ENCODE data around the gene BAHD1. TPM values are rescaled to one million over a fixed set of nuclear protein-coding genes. Genes with fewer than 3 reads are reported as not detected.

BAHD1 gene
- total and polyA plus RNA-seq, 2 donors (not counting 1 experiment from before 2014, with no cell fraction given) = 3.3 to 5.6 TPM

DNA sequence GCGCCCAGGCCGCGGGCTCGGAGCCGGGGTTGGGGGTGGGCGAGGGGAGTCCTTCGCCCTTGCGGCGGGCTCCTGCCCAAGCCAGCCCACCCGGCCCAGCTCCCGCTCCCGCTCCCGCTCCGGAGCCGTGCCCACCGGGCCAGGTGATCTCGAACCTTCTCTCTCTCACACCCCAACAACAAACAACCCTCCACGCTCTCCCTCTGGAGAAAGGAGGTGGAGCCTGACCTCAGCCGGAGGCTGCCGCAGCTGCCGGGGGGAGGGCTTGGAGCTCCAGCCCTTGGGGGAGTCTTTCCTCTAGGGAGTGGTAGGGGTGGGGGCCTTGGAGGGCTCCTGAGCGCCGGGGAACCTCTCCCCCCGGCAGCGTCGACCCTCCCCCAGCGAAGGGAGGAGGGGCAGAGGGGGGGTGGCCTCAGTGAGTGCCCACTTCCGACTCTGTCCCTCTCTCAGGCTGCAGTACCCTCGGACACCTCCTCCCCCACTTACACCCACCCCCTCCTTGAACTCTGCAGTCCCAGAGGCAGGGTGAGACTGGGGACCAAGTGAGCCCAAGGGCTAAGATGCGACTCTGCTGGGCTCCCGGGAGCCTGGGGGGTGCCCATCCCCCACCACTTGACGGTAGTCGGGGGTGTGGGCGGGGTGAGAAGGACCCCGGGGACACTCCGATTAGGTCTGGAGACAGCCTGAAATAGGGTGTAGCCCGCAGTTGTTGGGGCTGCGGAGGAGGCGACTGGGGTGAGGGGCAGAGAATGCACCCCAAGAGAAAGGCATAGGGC lies 4.4 kb upstream of the BAHD1 start:
- Histone ChIP-seq H3K27me3 (ENCODE audit: control insufficient read depth, insufficient read depth, low read length) (peaks cover 75% of the 10 kb centered on the region), H3K4me2 (ENCODE audit: extremely low read depth, insufficient read depth, low read length) (peak overlapping the region; percentile 35), H3K4me1 (ENCODE audit: control insufficient read depth, extremely low read depth, insufficient read depth, low read length) (peaks cover 6% of the 10 kb centered on the region), H3K9me3 (ENCODE audit: control insufficient read depth, insufficient read depth, low read depth, low read length) (no peaks in the 10 kb centered on the region), H3K27ac (ENCODE audit: insufficient read depth, low read length) (no peak overlapping the region), H3K36me3 (ENCODE audit: control insufficient read depth, insufficient read depth, low read length) (no peaks in the 10 kb centered on the region), H3K9ac (ENCODE audit: insufficient read depth, low read length) (no peak overlapping the region), H2AFZ (ENCODE audit: low read length) (no peak overlapping the region), H4K20me1 (ENCODE audit: control insufficient read depth, extremely low read depth, insufficient read depth, low read length) (no peaks in the 10 kb centered on the region), H3K4me3 (replicated peaks in 1 of 4; ENCODE audit: control extremely low read depth in 1 of 4, insufficient read depth in 1 of 4, low read depth in 3 of 4, low read length in 4 of 4) (peak overlapping the region in 2 of 4 experiments; percentile 42 to 50), H3K79me2 (ENCODE audit: control insufficient read depth, insufficient read depth, low read length) (no peaks in the 10 kb centered on the region)
- DNase-seq (ENCODE audit: low read depth in 2 of 2) = no peak
- no peak for TF ChIP-seq EZH2 (IDR thresholded peaks at IDR 0.05; ENCODE audit: low read length, missing control alignments)
- TF ChIP-seq, protein P1, sequence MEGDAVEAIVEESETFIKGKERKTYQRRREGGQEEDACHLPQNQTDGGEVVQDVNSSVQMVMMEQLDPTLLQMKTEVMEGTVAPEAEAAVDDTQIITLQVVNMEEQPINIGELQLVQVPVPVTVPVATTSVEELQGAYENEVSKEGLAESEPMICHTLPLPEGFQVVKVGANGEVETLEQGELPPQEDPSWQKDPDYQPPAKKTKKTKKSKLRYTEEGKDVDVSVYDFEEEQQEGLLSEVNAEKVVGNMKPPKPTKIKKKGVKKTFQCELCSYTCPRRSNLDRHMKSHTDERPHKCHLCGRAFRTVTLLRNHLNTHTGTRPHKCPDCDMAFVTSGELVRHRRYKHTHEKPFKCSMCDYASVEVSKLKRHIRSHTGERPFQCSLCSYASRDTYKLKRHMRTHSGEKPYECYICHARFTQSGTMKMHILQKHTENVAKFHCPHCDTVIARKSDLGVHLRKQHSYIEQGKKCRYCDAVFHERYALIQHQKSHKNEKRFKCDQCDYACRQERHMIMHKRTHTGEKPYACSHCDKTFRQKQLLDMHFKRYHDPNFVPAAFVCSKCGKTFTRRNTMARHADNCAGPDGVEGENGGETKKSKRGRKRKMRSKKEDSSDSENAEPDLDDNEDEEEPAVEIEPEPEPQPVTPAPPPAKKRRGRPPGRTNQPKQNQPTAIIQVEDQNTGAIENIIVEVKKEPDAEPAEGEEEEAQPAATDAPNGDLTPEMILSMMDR (conservative IDR thresholded peaks at IDR 0.05 in 1 of 2, IDR thresholded peaks at IDR 0.05 in 1 of 2; ENCODE audit: low read depth in 1 of 2, low read length in 2 of 2) = no peak

DNA sequence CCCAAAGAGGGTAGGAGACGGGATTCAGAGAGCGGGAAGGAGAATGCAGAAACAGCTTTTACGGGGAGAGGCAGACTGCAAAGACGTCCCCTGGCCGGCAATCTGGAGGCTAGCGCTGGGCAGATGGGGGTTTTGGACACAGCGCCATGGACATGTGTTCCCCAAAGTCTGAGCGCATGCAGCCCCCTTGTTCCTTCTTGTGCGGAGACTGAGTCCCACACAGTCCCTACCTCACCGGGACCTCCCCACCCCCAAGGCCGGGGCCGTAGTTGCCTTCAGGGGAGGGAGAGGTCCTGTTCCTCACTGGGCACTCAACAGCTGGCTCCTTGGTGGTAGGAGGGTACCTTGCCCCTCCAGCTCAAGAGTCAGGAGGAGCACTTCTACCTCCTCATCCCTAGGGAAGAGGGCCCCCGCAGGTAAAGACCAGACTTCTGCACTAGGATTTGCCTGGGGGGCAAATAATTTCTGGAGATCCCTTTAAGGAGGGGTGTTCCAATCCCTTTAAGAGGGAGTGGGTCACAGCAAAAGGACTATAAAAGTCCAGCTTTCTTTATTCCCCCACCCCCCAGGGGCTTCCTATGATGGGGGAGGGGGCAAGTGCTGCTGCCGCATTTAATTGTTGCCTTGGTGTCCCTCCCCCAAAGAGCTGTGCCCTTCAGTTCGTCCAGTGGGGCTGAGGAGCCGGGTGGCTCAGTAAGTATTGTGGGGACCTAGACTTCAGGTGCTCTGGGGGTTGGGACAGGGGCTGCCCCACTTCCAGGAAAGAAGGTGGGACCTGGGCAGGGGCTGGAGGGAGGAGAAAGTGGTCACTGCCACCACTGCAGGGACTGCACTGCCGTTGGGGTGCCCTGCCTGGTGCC lies 3.6 kb upstream of the BAHD1 start:
- no peak overlapping the region for H2AFZ ChIP-seq (ENCODE audit: low read length)
- H3K9ac ChIP-seq (ENCODE audit: insufficient read depth, low read length) = no peak overlapping the region
- no peaks in the 10 kb centered on the region for H3K36me3 ChIP-seq (ENCODE audit: control insufficient read depth, insufficient read depth, low read length)
- H3K27me3 ChIP-seq (ENCODE audit: control insufficient read depth, insufficient read depth, low read length) = peaks cover 75% of the 10 kb centered on the region
- no peaks in the 10 kb centered on the region for H4K20me1 ChIP-seq (ENCODE audit: control insufficient read depth, extremely low read depth, insufficient read depth, low read length)
- peaks cover 6% of the 10 kb centered on the region for H3K4me1 ChIP-seq (ENCODE audit: control insufficient read depth, extremely low read depth, insufficient read depth, low read length)
- H3K9me3 ChIP-seq (ENCODE audit: control insufficient read depth, insufficient read depth, low read depth, low read length) = no peaks in the 10 kb centered on the region
- no peak for DNase-seq (ENCODE audit: low read depth in 2 of 2)
- no peak overlapping the region for H3K27ac ChIP-seq (ENCODE audit: insufficient read depth, low read length)
- peak overlapping the region; percentile 35 for H3K4me2 ChIP-seq (ENCODE audit: extremely low read depth, insufficient read depth, low read length)
- peak; percentile 96 for TF ChIP-seq EZH2 (IDR thresholded peaks at IDR 0.05; ENCODE audit: low read length, missing control alignments)
- TF ChIP-seq, protein P1 (conservative IDR thresholded peaks at IDR 0.05 in 1 of 2, IDR thresholded peaks at IDR 0.05 in 1 of 2; ENCODE audit: low read depth in 1 of 2, low read length in 2 of 2) = no peak
- H3K79me2 ChIP-seq (ENCODE audit: control insufficient read depth, insufficient read depth, low read length) = no peaks in the 10 kb centered on the region
- peak overlapping the region in 2 of 4 experiments; percentile 42 to 50 for H3K4me3 ChIP-seq (replicated peaks in 1 of 4; ENCODE audit: control extremely low read depth in 1 of 4, insufficient read depth in 1 of 4, low read depth in 3 of 4, low read length in 4 of 4)

Data from fibroblast of lung (primary cell).